Measurements from ENCODE around the gene CHD5. TPM values are rescaled to one million over a fixed set of nuclear protein-coding genes. Genes with fewer than 3 reads are reported as not detected.
"Not testable (repeated sequence)": the region's sequence is repeated elsewhere in the genome, so short reads cannot be mapped to it uniquely, and the experiment has no call there.

CHD5 gene
- total and polyA plus RNA-seq, 5 donors, result 0.23 to 0.53 (median 0.29) TPM

GRCh38 chr1:6068932-6069331 is 111.2 kb downstream of the CHD5 start:
- WGBS, result 83% methylated on average over 9 of the region's 9 CpGs
- ATAC-seq (no peak), DNase-seq (no peak)
- Histone ChIP-seq H3K9me3 (ENCODE audit: control insufficient read depth, low read length) (no peaks in the 10 kb centered on the region), H3K27me3 (ENCODE audit: control insufficient read depth, insufficient read depth) (no peaks in the 10 kb centered on the region), H3K4me1 (ENCODE audit: control insufficient read depth, insufficient read depth, low read length) (no peaks in the 10 kb centered on the region), H3K27ac (ENCODE audit: low read length) (no peak overlapping the region), H3K4me3 (ENCODE audit: low read length) (no peak overlapping the region)
- intact Hi-C loops (cut with DNase I), result no loop called here

DNA sequence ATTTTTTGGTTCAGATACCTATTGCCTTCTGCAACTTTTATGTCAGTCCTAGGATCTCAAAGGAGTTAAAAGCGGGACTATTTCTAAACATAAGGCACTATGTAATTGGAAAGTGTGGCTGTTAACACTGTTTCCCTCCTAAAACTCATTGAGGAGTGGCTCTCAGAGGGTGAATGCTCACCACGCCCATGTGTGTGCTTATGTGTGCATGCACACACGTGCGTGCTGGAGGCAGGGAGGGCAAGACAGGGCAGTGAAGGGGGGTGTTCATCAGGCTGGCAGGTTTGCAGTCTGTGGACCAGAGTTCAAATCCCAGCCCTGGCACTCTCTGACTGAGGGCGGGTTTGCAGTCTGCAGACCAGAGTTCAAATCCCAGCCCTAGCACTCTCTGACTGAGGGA is 112.0 kb downstream of the CHD5 start:
- intact Hi-C loops (cut with DNase I), result no loop called here
- 90% methylated on average over 5 of the region's 5 CpGs for WGBS
- H3K9me3 ChIP-seq (ENCODE audit: control insufficient read depth, low read length), result no peaks in the 10 kb centered on the region
- no peak overlapping the region for H3K27ac ChIP-seq (ENCODE audit: low read length)
- H3K4me3 ChIP-seq (ENCODE audit: low read length), result no peak overlapping the region
- H3K27me3 ChIP-seq (ENCODE audit: control insufficient read depth, insufficient read depth), result no peaks in the 10 kb centered on the region
- DNase-seq, result no peak
- ATAC-seq, result no peak
- H3K4me1 ChIP-seq (ENCODE audit: control insufficient read depth, insufficient read depth, low read length), result no peaks in the 10 kb centered on the region

DNA sequence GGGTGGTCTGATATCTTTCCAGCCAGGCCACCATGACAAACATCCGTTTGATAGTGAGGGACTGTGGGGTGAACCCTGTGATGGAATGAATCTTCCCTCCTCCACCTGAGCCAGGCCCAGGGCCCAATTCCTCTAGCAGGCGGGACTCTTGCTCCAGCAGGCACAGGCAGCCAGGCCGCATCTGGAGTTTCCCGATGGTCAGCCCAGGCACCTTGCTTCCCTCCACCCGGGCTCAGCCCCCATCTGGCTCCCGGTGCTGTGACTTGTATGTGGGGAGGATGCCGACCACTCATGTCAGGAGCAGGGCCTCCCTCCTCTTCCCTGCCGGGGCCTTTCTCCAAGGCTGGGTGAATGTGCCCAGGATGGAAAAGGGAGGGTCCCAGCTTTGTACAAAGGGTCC is 113.4 kb downstream of the CHD5 start:
- Histone ChIP-seq H3K4me3 (ENCODE audit: low read length) (no peak overlapping the region), H3K4me1 (ENCODE audit: control insufficient read depth, insufficient read depth, low read length) (no peaks in the 10 kb centered on the region), H3K27ac (ENCODE audit: low read length) (no peak overlapping the region), H3K27me3 (ENCODE audit: control insufficient read depth, insufficient read depth) (no peaks in the 10 kb centered on the region), H3K9me3 (ENCODE audit: control insufficient read depth, low read length) (no peaks in the 10 kb centered on the region)
- DNase-seq (no peak), ATAC-seq (no peak)
- intact Hi-C loops (cut with DNase I), result no loop called here
- WGBS, result 76% methylated on average over 8 of the region's 8 CpGs

DNA sequence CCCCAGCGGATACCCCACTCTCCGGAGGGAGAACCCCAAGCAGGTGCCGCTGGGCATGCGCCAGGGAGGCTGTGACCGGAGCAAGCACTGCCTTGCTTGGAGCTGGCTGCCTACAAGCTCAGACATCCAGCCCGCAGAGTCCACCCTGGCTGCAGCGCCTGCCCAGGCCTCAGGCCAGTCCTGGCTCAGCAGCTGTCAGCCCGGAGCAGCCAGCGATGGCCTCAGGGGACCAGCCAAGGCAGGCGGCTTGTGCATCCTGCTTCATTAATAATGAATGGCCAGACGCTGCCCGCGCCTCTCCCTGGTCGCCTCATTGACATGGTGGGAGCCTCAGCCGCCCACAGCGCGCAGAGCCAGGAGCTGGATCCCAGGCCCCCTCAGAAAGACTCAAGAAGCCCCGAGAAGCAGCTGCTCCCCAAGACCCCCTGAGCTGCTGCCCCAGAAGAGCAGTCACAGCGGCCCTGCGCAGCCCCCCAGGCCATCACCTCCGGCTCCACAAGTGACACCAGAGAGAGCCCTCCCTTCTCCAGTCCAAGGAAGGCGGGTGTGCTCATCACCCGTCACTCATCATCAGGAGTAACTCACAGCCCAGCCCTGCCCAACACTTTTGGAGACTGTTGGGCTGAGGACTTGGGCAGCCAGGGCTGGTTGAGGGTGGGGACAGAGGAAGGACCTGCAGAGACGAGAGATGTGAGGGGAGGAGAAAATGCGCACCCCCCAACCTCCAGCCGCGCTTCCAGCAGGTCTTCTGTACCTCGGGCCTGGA is 114.8 kb downstream of the CHD5 start:
- Histone ChIP-seq H3K4me3 (ENCODE audit: low read length) (no peak overlapping the region), H3K4me1 (ENCODE audit: control insufficient read depth, insufficient read depth, low read length) (no peaks in the 10 kb centered on the region), H3K27me3 (ENCODE audit: control insufficient read depth, insufficient read depth) (no peaks in the 10 kb centered on the region), H3K9me3 (ENCODE audit: control insufficient read depth, low read length) (no peaks in the 10 kb centered on the region), H3K27ac (ENCODE audit: low read length) (no peak overlapping the region)
- DNase-seq, result peak; percentile 57 to 87 (median 87)
- intact Hi-C loops (cut with DNase I), result no loop called here
- peak; percentile 57 to 78 for ATAC-seq
- WGBS, result 39% methylated on average over 28 of the region's 28 CpGs

- H3K4me1 ChIP-seq (ENCODE audit: control insufficient read depth, insufficient read depth, low read length); H3K27ac ChIP-seq (ENCODE audit: low read length); H3K9me3 ChIP-seq (ENCODE audit: control insufficient read depth, low read length); H3K27me3 ChIP-seq (ENCODE audit: control insufficient read depth, insufficient read depth); ATAC-seq; DNase-seq; intact Hi-C loops (cut with DNase I); H3K4me3 ChIP-seq (ENCODE audit: low read length): not testable (repeated sequence)
- WGBS, result 61% methylated on average over 7 of the region's 7 CpGs
Measured at GRCh38 chr1:6063532-6064053, 116.5 kb downstream of the CHD5 start.

DNA sequence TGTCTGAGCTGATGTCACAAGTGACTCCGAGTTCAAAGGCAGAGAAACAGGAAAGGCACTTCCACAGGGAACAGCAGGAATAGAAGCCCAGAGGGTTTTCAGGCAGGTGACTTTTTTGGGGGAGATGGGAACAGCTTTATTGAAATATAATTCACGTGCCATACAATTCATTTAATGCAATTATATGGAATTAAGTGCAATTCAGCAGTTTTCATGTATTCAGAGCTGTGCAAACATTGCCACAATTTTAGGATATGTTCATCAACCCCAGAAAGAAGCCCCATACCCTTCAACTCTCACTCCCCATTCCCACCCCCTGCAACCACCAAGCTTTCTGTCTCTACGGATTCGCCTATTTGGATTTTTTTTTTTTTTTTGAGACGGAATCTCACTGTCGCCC is 117.5 kb downstream of the CHD5 start:
- H3K27me3 ChIP-seq (ENCODE audit: control insufficient read depth, insufficient read depth), result no peaks in the 10 kb centered on the region
- no peak for ATAC-seq
- no peak overlapping the region for H3K4me3 ChIP-seq (ENCODE audit: low read length)
- no peaks in the 10 kb centered on the region for H3K9me3 ChIP-seq (ENCODE audit: control insufficient read depth, low read length)
- peaks cover 4% of the 10 kb centered on the region for H3K4me1 ChIP-seq (ENCODE audit: control insufficient read depth, insufficient read depth, low read length)
- intact Hi-C loops (cut with DNase I), result no loop called here
- 93% methylated on average over 6 of the region's 6 CpGs for WGBS
- H3K27ac ChIP-seq (ENCODE audit: low read length), result no peak overlapping the region
- DNase-seq, result no peak

GRCh38 chr1:6059866-6060265 is 120.3 kb downstream of the CHD5 start:
- WGBS, result 88% methylated on average over 9 of the region's 9 CpGs
- H3K4me3 ChIP-seq (ENCODE audit: low read length), result no peak overlapping the region
- H3K27me3 ChIP-seq (ENCODE audit: control insufficient read depth, insufficient read depth), result no peaks in the 10 kb centered on the region
- intact Hi-C loops (cut with DNase I), result loop anchor here in 2 of 4 donors (10.0 kb wide), 1 partner anchor 115 kb away; no protein-coding TSS in a partner anchor
- H3K9me3 ChIP-seq (ENCODE audit: control insufficient read depth, low read length), result no peaks in the 10 kb centered on the region
- H3K4me1 ChIP-seq (ENCODE audit: control insufficient read depth, insufficient read depth, low read length), result peaks cover 5% of the 10 kb centered on the region
- ATAC-seq (no peak), DNase-seq (no peak)
- no peak overlapping the region for H3K27ac ChIP-seq (ENCODE audit: low read length)

GRCh38 chr1:6057170-6057845 is 122.8 kb downstream of the CHD5 start:
- ATAC-seq, result no peak
- Histone ChIP-seq H3K27me3 (ENCODE audit: control insufficient read depth, insufficient read depth) (no peaks in the 10 kb centered on the region), H3K4me1 (ENCODE audit: control insufficient read depth, insufficient read depth, low read length) (peaks cover 5% of the 10 kb centered on the region), H3K9me3 (ENCODE audit: control insufficient read depth, low read length) (no peaks in the 10 kb centered on the region), H3K4me3 (ENCODE audit: low read length) (no peak overlapping the region), H3K27ac (ENCODE audit: low read length) (no peak overlapping the region)
- DNase-seq, result no peak
- WGBS, result 83% methylated on average over 9 of the region's 9 CpGs
- intact Hi-C loops (cut with DNase I), result loop anchor here in 2 of 4 donors (10.0 kb wide), 1 partner anchor 117 kb away; no protein-coding TSS in a partner anchor

DNA sequence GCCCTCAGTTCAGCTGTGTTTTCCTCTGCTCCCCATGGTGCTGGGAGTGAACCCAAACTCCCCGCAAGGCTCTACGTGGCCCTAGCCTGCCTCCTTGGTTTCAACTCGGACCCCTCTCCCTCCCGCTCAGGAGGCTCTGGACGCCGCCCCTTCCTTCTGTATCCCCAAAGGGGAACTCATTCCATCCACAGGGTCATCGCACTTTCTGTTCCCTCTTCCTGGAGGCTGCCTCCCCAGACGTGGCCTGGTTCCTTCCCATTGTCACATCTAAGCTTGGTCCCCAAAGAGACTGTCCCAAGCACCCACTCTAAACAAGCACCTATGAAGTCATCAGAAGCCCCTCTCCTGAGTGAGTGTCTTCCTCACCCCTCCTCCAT is 123.6 kb downstream of the CHD5 start:
- 78% methylated on average over 8 of the region's 8 CpGs for WGBS
- no peak overlapping the region for H3K4me3 ChIP-seq (ENCODE audit: low read length)
- H3K4me1 ChIP-seq (ENCODE audit: control insufficient read depth, insufficient read depth, low read length), result peaks cover 5% of the 10 kb centered on the region
- H3K9me3 ChIP-seq (ENCODE audit: control insufficient read depth, low read length), result no peaks in the 10 kb centered on the region
- H3K27ac ChIP-seq (ENCODE audit: low read length), result no peak overlapping the region
- ATAC-seq (no peak), DNase-seq (peak in 2 of 3 donors; percentile 52 to 70)
- intact Hi-C loops (cut with DNase I), result loop anchor here in 2 of 4 donors (10.0 kb wide), 1 partner anchor 118 kb away; no protein-coding TSS in a partner anchor
- no peaks in the 10 kb centered on the region for H3K27me3 ChIP-seq (ENCODE audit: control insufficient read depth, insufficient read depth)

GRCh38 chr1:6054596-6054995 is 125.5 kb downstream of the CHD5 start:
- Histone ChIP-seq H3K4me1 (ENCODE audit: control insufficient read depth, insufficient read depth, low read length) (peaks cover 5% of the 10 kb centered on the region), H3K4me3 (ENCODE audit: low read length) (no peak overlapping the region), H3K27ac (ENCODE audit: low read length) (no peak overlapping the region), H3K27me3 (ENCODE audit: control insufficient read depth, insufficient read depth) (no peaks in the 10 kb centered on the region), H3K9me3 (ENCODE audit: control insufficient read depth, low read length) (no peaks in the 10 kb centered on the region)
- no peak for ATAC-seq
- 88% methylated on average over 6 of the region's 6 CpGs for WGBS
- peak in 1 of 3 donors; percentile 33 for DNase-seq
- intact Hi-C loops (cut with DNase I), result loop anchor here in 2 of 4 donors (5.0 to 10.0 kb wide), 2 partner anchors 120 to 193 kb away; no protein-coding TSS in a partner anchor

DNA sequence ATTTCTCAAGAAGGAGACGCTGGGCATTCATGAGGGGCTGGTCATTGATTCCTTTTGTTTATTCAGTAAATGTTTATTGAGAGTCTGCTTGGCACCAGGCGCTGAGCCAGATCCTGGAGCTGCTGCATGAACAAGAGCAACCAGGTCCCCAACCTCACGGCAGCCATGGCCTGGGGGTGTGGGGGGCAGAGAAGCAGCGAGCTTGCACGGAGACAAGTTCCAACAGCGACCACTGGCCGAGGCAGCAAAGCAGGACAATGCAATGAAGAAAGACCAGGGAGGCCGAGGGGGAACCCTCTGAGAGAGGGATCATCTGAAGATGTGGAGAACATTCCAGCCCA is 126.9 kb downstream of the CHD5 start:
- ATAC-seq, result no peak
- Histone ChIP-seq H3K27me3 (ENCODE audit: control insufficient read depth, insufficient read depth) (no peaks in the 10 kb centered on the region), H3K4me3 (ENCODE audit: low read length) (no peak overlapping the region), H3K27ac (ENCODE audit: low read length) (no peak overlapping the region), H3K4me1 (ENCODE audit: control insufficient read depth, insufficient read depth, low read length) (peaks cover 2% of the 10 kb centered on the region), H3K9me3 (ENCODE audit: control insufficient read depth, low read length) (no peaks in the 10 kb centered on the region)
- peak in 1 of 3 donors; percentile 42 for DNase-seq
- WGBS, result 34% methylated on average over 8 of the region's 8 CpGs
- intact Hi-C loops (cut with DNase I), result loop anchor here in 3 of 4 donors (2.0 to 10.0 kb wide), 3 partner anchors 122 to 194 kb away; no protein-coding TSS in a partner anchor

Data from right cardiac atrium (tissue), 5 donors.